CD14-positive monocyte (primary cell): ENCODE data around the gene DPF3. TPM values are rescaled to one million over a fixed set of nuclear protein-coding genes. Genes with fewer than 3 reads are reported as not detected.

Source experiments
- DNase-seq, 3 donors: peaks; one replicate each; pipeline ENCODE4 v3.0.0-alpha.2; 2011 to 2022
- H2AFZ ChIP-seq: 2 replicates; pipeline ENCODE4 v1.6.0; 2012; ENCODE audit warnings: mild to moderate bottlenecking, low read depth, low read length, inconsistent platforms; ENCODE audit not compliant: insufficient read depth, poor library complexity, severe bottlenecking
- H3K27ac ChIP-seq, 2 donors: 1 replicate in 1 of 2; 2 replicates in 1 of 2; pipeline ENCODE4 v1.5.1; 2012 to 2013; ENCODE audit warnings: low read length in 2 of 2, control low read depth in 1 of 2, inconsistent platforms in 1 of 2, low read depth in 1 of 2, mild to moderate bottlenecking in 1 of 2
- H3K27me3 ChIP-seq, 2 donors: one replicate each; pipeline versions ENCODE4 v1.6.0 to v1.6.1; 2011 to 2013; ENCODE audit warnings: low read length in 2 of 2; ENCODE audit not compliant: control insufficient read depth in 2 of 2, insufficient read depth in 2 of 2
- H3K36me3 ChIP-seq, 2 donors: replicated peaks in 1 of 2; 1 replicate in 1 of 2; 2 replicates in 1 of 2; pipeline versions ENCODE4 v1.5.1 to v1.6.1; 2012 to 2013; ENCODE audit warnings: low read length in 2 of 2, control low read depth in 1 of 2, inconsistent platforms in 1 of 2, mild to moderate bottlenecking in 1 of 2; ENCODE audit not compliant: insufficient read depth in 2 of 2, control insufficient read depth in 1 of 2
- H3K4me1 ChIP-seq, 2 donors: 1 replicate in 1 of 2; 2 replicates in 1 of 2; pipeline versions ENCODE4 v1.5.1 to v1.6.1; 2012 to 2013; ENCODE audit warnings: low read length in 2 of 2, control low read depth in 1 of 2, inconsistent platforms in 1 of 2, mild to moderate bottlenecking in 1 of 2, moderate library complexity in 1 of 2; ENCODE audit not compliant: insufficient read depth in 2 of 2, control insufficient read depth in 1 of 2
- H3K4me2 ChIP-seq: replicated peaks from 2 replicates; pipeline ENCODE3; 2012; ENCODE audit warnings: low read length, moderate library complexity, mild to moderate bottlenecking; ENCODE audit not compliant: poor library complexity, severe bottlenecking; ENCODE audit errors: extremely low read depth
- H3K4me3 ChIP-seq, 3 experiments: fragments of 200-600 bp in 1 of 3; sonication (generic) in 1 of 3; replicated peaks in 1 of 3; 1 replicate in 2 of 3; 2 replicates in 1 of 3; pipeline ENCODE4 v1.5.1; 2011 to 2013; ENCODE audit warnings: low read length in 3 of 3, mild to moderate bottlenecking in 3 of 3, control low read depth in 2 of 3, low read depth in 2 of 3, inconsistent platforms in 1 of 3, moderate library complexity in 1 of 3
- H3K79me2 ChIP-seq: 2 replicates; pipeline ENCODE4 v1.6.0; 2012; ENCODE audit warnings: mild to moderate bottlenecking, control low read depth, inconsistent platforms, low read length, moderate library complexity; ENCODE audit not compliant: insufficient read depth
- H3K9ac ChIP-seq: 2 replicates; pipeline ENCODE4 v1.6.0; 2017; ENCODE audit warnings: low read length, mild to moderate bottlenecking; ENCODE audit not compliant: insufficient read depth, poor library complexity, severe bottlenecking
- H3K9me3 ChIP-seq, 2 donors: replicated peaks in 1 of 2; 1 replicate in 1 of 2; 2 replicates in 1 of 2; pipeline versions ENCODE4 v1.5.1 to v1.6.1; 2012 to 2013; ENCODE audit warnings: low read length in 2 of 2, control low read depth in 1 of 2; ENCODE audit not compliant: control insufficient read depth in 1 of 2, insufficient read depth in 1 of 2
- H4K20me1 ChIP-seq: 2 replicates; pipeline ENCODE4 v1.6.0; 2012; ENCODE audit warnings: mild to moderate bottlenecking, low read length, control low read depth, moderate library complexity; ENCODE audit not compliant: insufficient read depth
- H3K27ac Mint-ChIP-seq, 7 donors: one replicate each; pipeline ENCODE4 v1.8.0; 2020; ENCODE audit warnings: mild to moderate bottlenecking in 7 of 7, mixed read lengths in 7 of 7, moderate library complexity in 6 of 7, inconsistent platforms in 2 of 7
- H3K27me3 Mint-ChIP-seq, 3 donors: one replicate each; pipeline ENCODE4 v1.8.0; 2021 to 2022; ENCODE audit warnings: low read depth in 3 of 3, mild to moderate bottlenecking in 3 of 3, mixed read lengths in 3 of 3, moderate library complexity in 3 of 3, inconsistent platforms in 1 of 3
- H3K36me3 Mint-ChIP-seq, 2 donors: one replicate each; pipeline ENCODE4 v1.8.0; 2020; ENCODE audit warnings: mixed read lengths in 2 of 2, inconsistent platforms in 1 of 2, mild to moderate bottlenecking in 1 of 2
- H3K4me1 Mint-ChIP-seq: one replicate; pipeline ENCODE4 v1.8.0; 2020; ENCODE audit warnings: mild to moderate bottlenecking, mixed read lengths
- H3K4me3 Mint-ChIP-seq, 2 donors: one replicate each; pipeline ENCODE4 v1.8.0; 2020; ENCODE audit warnings: mild to moderate bottlenecking in 2 of 2, mixed read lengths in 2 of 2, moderate library complexity in 1 of 2
- H3K9me3 Mint-ChIP-seq, 7 donors: one replicate each; pipeline ENCODE4 v1.8.0; 2020 to 2022; ENCODE audit warnings: mixed read lengths in 7 of 7, mild to moderate bottlenecking in 6 of 7, moderate library complexity in 6 of 7, inconsistent platforms in 2 of 7
- CTCF ChIP-seq: fragments of 200-600 bp; IDR thresholded peaks from one replicate; pipeline ENCODE4 v1.8.0; 2022; ENCODE audit warnings: antibody characterized with exemption, mild to moderate bottlenecking
- whole genome bisulfite sequencing: methylation state at CpG from one replicate; pipeline ENCODE4 v1.1.5; 2013; ENCODE audit warnings: missing lambda C conversion rate; ENCODE audit not compliant: insufficient coverage; 5-methylcytosine and 5-hydroxymethylcytosine counted together
- intact Hi-C, 2 donors: fragments of 100-400 bp; cut with micrococcal nuclease; formaldehyde crosslinking; loops; one replicate each; pipeline versions ENCODE4 v1.15.0 to v1.15.1; 2023
- polyA plus RNA-seq, 3 donors: library from polyadenylated mRNA; depleted of rRNA in 1 of 3; unstranded in 2 of 3; stranded (reverse) in 1 of 3; fragments of 300-500 nt in 2 of 3; fragments of >200 nt in 1 of 3; fragmentation: Illumina TruSeq in 2 of 3; gene quantifications; 1 replicate in 2 of 3; 2 replicates in 1 of 3; pipeline ENCODE4 v1.2.3, GENCODE V29; 2012 to 2021

DPF3 gene
- polyA plus RNA-seq, 3 donors, result 0.33 to 0.39 TPM; not detected in 1

- Mint-ChIP-seq H3K4me3 (no peak overlapping the region), H3K27ac (peak overlapping the region in 1 of 7 donors; percentile 45)
- intact Hi-C loops, result no loop called here
These were observed 117.9 kb downstream of the DPF3 start for GRCh38 chr14:72775923-72776554.

GRCh38 chr14:72774894-72775620, 118.8 kb downstream of the DPF3 start:
- no peaks in the 10 kb centered on the region for H3K27me3 ChIP-seq
- Mint-ChIP-seq H3K4me1 (no peaks in the 10 kb centered on the region), H3K9me3 (peaks cover 2 to 17% (median 6%) of the 10 kb centered on the region in 7 donors), H3K27ac (no peak overlapping the region), H3K36me3 (no peaks in the 10 kb centered on the region), H3K4me3 (peak overlapping the region in 1 of 2 donors; percentile 19), H3K27me3 (peaks cover 5 to 10% (median 7%) of the 10 kb centered on the region in 3 donors)
- H3K79me2 ChIP-seq, result no peaks in the 10 kb centered on the region
- DNase-seq, result no peak
- H3K36me3 ChIP-seq, result no peaks in the 10 kb centered on the region
- H3K4me2 ChIP-seq, result no peak overlapping the region
- no peak overlapping the region for H3K4me3 ChIP-seq
- intact Hi-C loops, result no loop called here
- no peak overlapping the region for H3K9ac ChIP-seq
- no peak overlapping the region for H2AFZ ChIP-seq
- no peak overlapping the region for H3K27ac ChIP-seq
- no peaks in the 10 kb centered on the region for H4K20me1 ChIP-seq
- 91% methylated on average over 1 of the region's 6 CpGs for WGBS
- no peak for TF ChIP-seq CTCF
- no peaks in the 10 kb centered on the region for H3K4me1 ChIP-seq
- peaks cover 0 to 5% of the 10 kb centered on the region in 2 donors for H3K9me3 ChIP-seq

More at GRCh38 chr14:72775923-72776554, 117.9 kb downstream of the DPF3 start:
- WGBS, result no CpG with 5 or more reads among the region's 2 CpGs
- H3K36me3 ChIP-seq, result no peaks in the 10 kb centered on the region
- DNase-seq, result no peak
- Mint-ChIP-seq H3K36me3 (no peaks in the 10 kb centered on the region), H3K9me3 (peaks cover 2 to 17% (median 6%) of the 10 kb centered on the region in 7 donors), H3K27me3 (peaks cover 3 to 10% (median 7%) of the 10 kb centered on the region in 3 donors), H3K4me1 (no peaks in the 10 kb centered on the region)
- no peaks in the 10 kb centered on the region for H4K20me1 ChIP-seq
- H3K4me1 ChIP-seq, result no peaks in the 10 kb centered on the region
- no peak overlapping the region for H3K27ac ChIP-seq
- no peaks in the 10 kb centered on the region for H3K79me2 ChIP-seq
- no peaks in the 10 kb centered on the region for H3K27me3 ChIP-seq
- no peak for TF ChIP-seq CTCF
- no peak overlapping the region for H2AFZ ChIP-seq
- H3K9ac ChIP-seq, result no peak overlapping the region
- peaks cover 0 to 5% of the 10 kb centered on the region in 2 donors for H3K9me3 ChIP-seq
- H3K4me2 ChIP-seq, result no peak overlapping the region
- H3K4me3 ChIP-seq, result no peak overlapping the region
